ENCODE results near the gene GFY. TPM values are rescaled to one million over a fixed set of nuclear protein-coding genes. Genes with fewer than 3 reads are reported as not detected.

Gene GFY
- total RNA-seq, 6 experiments from 2014 or later = not detected

- no peaks in the 10 kb centered on the region for H3K9me3 ChIP-seq
- peaks cover 0 to 12% (median 0%) of the 10 kb centered on the region in 4 donors for H3K36me3 ChIP-seq
- no peak for DNase-seq
- intact Hi-C loops (cut with DNase I) = no loop called here
- H3K4me3 ChIP-seq = no peak overlapping the region
- H3K27me3 ChIP-seq = no peaks in the 10 kb centered on the region
- no peak overlapping the region for H3K27ac ChIP-seq
- ATAC-seq = peak in 2 of 4 donors; percentile 9 to 11
- 95% methylated on average over 18 of the region's 39 CpGs for WGBS (ENCODE audit: insufficient coverage, low coverage, low lambda C conversion rate, missing lambda C conversion rate)
- no peaks in the 10 kb centered on the region for H3K4me1 ChIP-seq
- no peak for TF ChIP-seq CTCF (IDR thresholded peaks at IDR 0.05)
- no peak for TF ChIP-seq POLR2A (IDR thresholded peaks at IDR 0.05)
These were observed 39.0 kb downstream of the GFY start for GRCh38 chr19:49463960-49464740.

GRCh38 chr19:49465371-49465770, 40.2 kb downstream of the GFY start:
- no CpG with 5 or more reads among the region's 3 CpGs for WGBS (ENCODE audit: insufficient coverage, low coverage, low lambda C conversion rate, missing lambda C conversion rate)
- no peak for DNase-seq
- no peaks in the 10 kb centered on the region for H3K27me3 ChIP-seq

GRCh38 chr19:49468199-49468598, 43.0 kb downstream of the GFY start:
- TF ChIP-seq POLR2A (IDR thresholded peaks at IDR 0.05) = no peak
- no peak for TF ChIP-seq CTCF (IDR thresholded peaks at IDR 0.05)
- Histone ChIP-seq H3K9me3 (no peaks in the 10 kb centered on the region), H3K4me1 (no peaks in the 10 kb centered on the region), H3K27me3 (no peaks in the 10 kb centered on the region), H3K36me3 (no peaks in the 10 kb centered on the region), H3K27ac (no peak overlapping the region), H3K4me3 (no peak overlapping the region)
- DNase-seq (no peak), ATAC-seq (no peak)
- intact Hi-C loops (cut with DNase I) = no loop called here
- 100% methylated on average over 3 of the region's 19 CpGs for WGBS (ENCODE audit: insufficient coverage, low coverage, low lambda C conversion rate, missing lambda C conversion rate)

More at GRCh38 chr19:49465371-49465770, 40.2 kb downstream of the GFY start:
- TF ChIP-seq POLR2A (IDR thresholded peaks at IDR 0.05) (no peak), CTCF (IDR thresholded peaks at IDR 0.05) (no peak)
- intact Hi-C loops (cut with DNase I) = no loop called here
- Histone ChIP-seq H3K36me3 (peaks cover 0 to 3% (median 0%) of the 10 kb centered on the region in 4 donors), H3K27ac (no peak overlapping the region), H3K4me1 (no peaks in the 10 kb centered on the region), H3K4me3 (no peak overlapping the region), H3K9me3 (no peaks in the 10 kb centered on the region)
- no peak for ATAC-seq

GRCh38 chr19:49468746-49469447, 43.7 kb downstream of the GFY start:
- ATAC-seq (peak in 2 of 4 donors; percentile 14 to 34), DNase-seq (no peak)
- intact Hi-C loops (cut with DNase I) = no loop called here

More at GRCh38 chr19:49468746-49469447, 43.7 kb downstream of the GFY start:
- WGBS (ENCODE audit: insufficient coverage, low coverage, low lambda C conversion rate, missing lambda C conversion rate) = 53% methylated on average over 10 of the region's 15 CpGs
- Histone ChIP-seq H3K9me3 (no peaks in the 10 kb centered on the region), H3K27ac (no peak overlapping the region), H3K36me3 (no peaks in the 10 kb centered on the region), H3K27me3 (no peaks in the 10 kb centered on the region), H3K4me3 (no peak overlapping the region), H3K4me1 (peaks cover 0 to 5% (median 0%) of the 10 kb centered on the region in 4 donors)
- no peak for TF ChIP-seq CTCF (IDR thresholded peaks at IDR 0.05)
- no peak for TF ChIP-seq POLR2A (IDR thresholded peaks at IDR 0.05)

Measured in right lobe of liver (tissue), 6 donors.